ENCODE measurements around the gene MAEA.

Gene MAEA

GRCh38 chr4:1293531-1293941, 3.8 kb downstream of the MAEA start:
- H3K23ac ChIP-seq (ENCODE audit: low read depth, low read length, poor library complexity), result no peak overlapping the region
- H3K9ac ChIP-seq (ENCODE audit: low read depth, low read length, poor library complexity), result no peak overlapping the region
- no peak overlapping the region for H3K4me2 ChIP-seq (ENCODE audit: insufficient read depth, low read length, poor library complexity, severe bottlenecking)
- no peak overlapping the region for H3K18ac ChIP-seq (ENCODE audit: low read length)
- H3K27ac ChIP-seq (replicated peaks; ENCODE audit: low read length), result no peak overlapping the region
- peaks cover 4 to 29% of the 10 kb centered on the region in 2 donors for H3K36me3 ChIP-seq (replicated peaks in 1 of 2; ENCODE audit: control insufficient read depth in 2 of 2, insufficient read depth in 2 of 2, low read length in 2 of 2)
- H3K27me3 ChIP-seq (ENCODE audit: control insufficient read depth in 3 of 3, insufficient read depth in 3 of 3, low read depth in 1 of 3, low read length in 3 of 3), result no peaks in the 10 kb centered on the region
- peaks cover 12 to 15% of the 10 kb centered on the region in 2 donors for H3K4me1 ChIP-seq (ENCODE audit: control insufficient read depth in 2 of 2, insufficient read depth in 1 of 2, low read depth in 1 of 2, low read length in 2 of 2)
- no peak overlapping the region for H2BK5ac ChIP-seq (ENCODE audit: low read length)
- DNase-seq (ENCODE audit: low spot score), result no peak
- H2AK5ac ChIP-seq (ENCODE audit: low read depth, low read length), result no peak overlapping the region
- H2BK120ac ChIP-seq (ENCODE audit: low read depth, low read length), result no peak overlapping the region
- no peak overlapping the region for H3K4ac ChIP-seq (ENCODE audit: low read length)
- no peak overlapping the region for H2BK15ac ChIP-seq (ENCODE audit: low read length)
- H3K14ac ChIP-seq (ENCODE audit: low read length), result no peak overlapping the region
- no peak overlapping the region for H2BK12ac ChIP-seq (ENCODE audit: low read length)
- no peak overlapping the region for H4K8ac ChIP-seq (ENCODE audit: low read depth, low read length)
- WGBS, 2 donors (ENCODE audit: extremely low coverage in 2 of 2, insufficient read length in 2 of 2, insufficient replicate concordance in 1 of 2), result no CpG with 5 or more reads among the region's 4 CpGs
- H3K9me3 ChIP-seq (replicated peaks in 1 of 2; ENCODE audit: control insufficient read depth in 2 of 2, insufficient read depth in 1 of 2, low read depth in 1 of 2, low read length in 2 of 2), result no peaks in the 10 kb centered on the region
- H3K4me3 ChIP-seq (ENCODE audit: low read length in 2 of 2), result no peak overlapping the region
- H3K79me1 ChIP-seq (ENCODE audit: low read depth, low read length), result peaks cover 32% of the 10 kb centered on the region
- no peak overlapping the region for H4K91ac ChIP-seq (ENCODE audit: low read depth, low read length, poor library complexity)
- H2AFZ ChIP-seq (ENCODE audit: low read length), result no peak overlapping the region

GRCh38 chr4:1293991-1294390, 4.3 kb downstream of the MAEA start:
- Histone ChIP-seq H3K9ac (ENCODE audit: low read depth, low read length, poor library complexity) (no peak overlapping the region), H3K4me2 (ENCODE audit: insufficient read depth, low read length, poor library complexity, severe bottlenecking) (no peak overlapping the region), H3K27ac (replicated peaks; ENCODE audit: low read length) (no peak overlapping the region), H2BK15ac (ENCODE audit: low read length) (no peak overlapping the region), H3K14ac (ENCODE audit: low read length) (no peak overlapping the region), H3K27me3 (ENCODE audit: control insufficient read depth in 3 of 3, insufficient read depth in 3 of 3, low read depth in 1 of 3, low read length in 3 of 3) (no peaks in the 10 kb centered on the region), H2AK5ac (ENCODE audit: low read depth, low read length) (no peak overlapping the region), H3K9me3 (replicated peaks in 1 of 2; ENCODE audit: control insufficient read depth in 2 of 2, insufficient read depth in 1 of 2, low read depth in 1 of 2, low read length in 2 of 2) (no peaks in the 10 kb centered on the region), H3K4me3 (ENCODE audit: low read length in 2 of 2) (no peak overlapping the region), H3K79me1 (ENCODE audit: low read depth, low read length) (peaks cover 34% of the 10 kb centered on the region), H2BK120ac (ENCODE audit: low read depth, low read length) (no peak overlapping the region), H2BK5ac (ENCODE audit: low read length) (no peak overlapping the region), H2BK12ac (ENCODE audit: low read length) (no peak overlapping the region), H3K36me3 (replicated peaks in 1 of 2; ENCODE audit: control insufficient read depth in 2 of 2, insufficient read depth in 2 of 2, low read length in 2 of 2) (peaks cover 4 to 33% of the 10 kb centered on the region in 2 donors), H4K91ac (ENCODE audit: low read depth, low read length, poor library complexity) (no peak overlapping the region), H3K23ac (ENCODE audit: low read depth, low read length, poor library complexity) (no peak overlapping the region), H3K4ac (ENCODE audit: low read length) (no peak overlapping the region), H2AFZ (ENCODE audit: low read length) (no peak overlapping the region), H3K18ac (ENCODE audit: low read length) (no peak overlapping the region), H3K4me1 (ENCODE audit: control insufficient read depth in 2 of 2, insufficient read depth in 1 of 2, low read depth in 1 of 2, low read length in 2 of 2) (peaks cover 7 to 15% of the 10 kb centered on the region in 2 donors), H4K8ac (ENCODE audit: low read depth, low read length) (no peak overlapping the region)
- no peak for DNase-seq (ENCODE audit: low spot score)
- WGBS, 2 donors (ENCODE audit: extremely low coverage in 2 of 2, insufficient read length in 2 of 2, insufficient replicate concordance in 1 of 2), result no CpG with 5 or more reads among the region's 15 CpGs

- no peak overlapping the region for H3K4ac ChIP-seq (ENCODE audit: low read length)
- H3K4me1 ChIP-seq (ENCODE audit: control insufficient read depth in 2 of 2, insufficient read depth in 1 of 2, low read depth in 1 of 2, low read length in 2 of 2), result peaks cover 7 to 15% of the 10 kb centered on the region in 2 donors
- peaks cover 7 to 38% of the 10 kb centered on the region in 2 donors for H3K36me3 ChIP-seq (replicated peaks in 1 of 2; ENCODE audit: control insufficient read depth in 2 of 2, insufficient read depth in 2 of 2, low read length in 2 of 2)
- DNase-seq (ENCODE audit: low spot score), result no peak
- no peak overlapping the region for H2AFZ ChIP-seq (ENCODE audit: low read length)
- H3K4me3 ChIP-seq (ENCODE audit: low read length in 2 of 2), result no peak overlapping the region
- no peak overlapping the region for H2AK5ac ChIP-seq (ENCODE audit: low read depth, low read length)
- peak overlapping the region; percentile 23 for H4K8ac ChIP-seq (ENCODE audit: low read depth, low read length)
- no peak overlapping the region for H3K4me2 ChIP-seq (ENCODE audit: insufficient read depth, low read length, poor library complexity, severe bottlenecking)
- no peak overlapping the region for H4K91ac ChIP-seq (ENCODE audit: low read depth, low read length, poor library complexity)
- H3K79me1 ChIP-seq (ENCODE audit: low read depth, low read length), result peaks cover 38% of the 10 kb centered on the region
- H2BK15ac ChIP-seq (ENCODE audit: low read length), result no peak overlapping the region
- WGBS, 2 donors (ENCODE audit: extremely low coverage in 2 of 2, insufficient read length in 2 of 2, insufficient replicate concordance in 1 of 2), result no CpG with 5 or more reads among the region's 14 CpGs
- H3K18ac ChIP-seq (ENCODE audit: low read length), result no peak overlapping the region
- H3K14ac ChIP-seq (ENCODE audit: low read length), result no peak overlapping the region
- H2BK120ac ChIP-seq (ENCODE audit: low read depth, low read length), result no peak overlapping the region
- H3K9ac ChIP-seq (ENCODE audit: low read depth, low read length, poor library complexity), result no peak overlapping the region
- no peak overlapping the region for H3K27ac ChIP-seq (replicated peaks; ENCODE audit: low read length)
- no peak overlapping the region for H3K23ac ChIP-seq (ENCODE audit: low read depth, low read length, poor library complexity)
- H2BK12ac ChIP-seq (ENCODE audit: low read length), result no peak overlapping the region
- no peak overlapping the region for H2BK5ac ChIP-seq (ENCODE audit: low read length)
- H3K9me3 ChIP-seq (replicated peaks in 1 of 2; ENCODE audit: control insufficient read depth in 2 of 2, insufficient read depth in 1 of 2, low read depth in 1 of 2, low read length in 2 of 2), result no peaks in the 10 kb centered on the region
- H3K27me3 ChIP-seq (ENCODE audit: control insufficient read depth in 3 of 3, insufficient read depth in 3 of 3, low read depth in 1 of 3, low read length in 3 of 3), result no peaks in the 10 kb centered on the region
Measured at GRCh38 chr4:1294424-1294823, 4.7 kb downstream of the MAEA start.

DNA sequence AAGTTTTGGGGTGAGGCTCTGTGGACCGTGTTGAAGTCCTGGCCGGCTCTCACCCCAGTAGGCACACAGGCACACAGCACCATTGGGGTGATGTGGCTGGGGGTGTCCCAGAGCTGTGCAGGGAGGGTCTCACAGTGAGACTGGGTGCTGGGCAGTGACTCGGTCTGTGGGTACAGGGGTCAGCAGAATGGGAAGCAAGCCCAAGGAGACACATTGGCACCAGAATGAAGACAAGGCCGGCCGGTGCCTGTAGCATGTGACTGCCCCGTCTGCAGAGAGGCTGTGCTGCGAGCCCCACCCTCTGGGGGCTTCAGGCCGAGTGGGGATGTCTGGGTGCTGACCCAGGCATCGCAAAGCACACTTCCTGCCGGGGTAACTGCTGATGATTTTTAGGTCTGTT, 5.2 kb downstream of the MAEA start:
- no peak overlapping the region for H4K8ac ChIP-seq (ENCODE audit: low read depth, low read length)
- H3K4ac ChIP-seq (ENCODE audit: low read length), result no peak overlapping the region
- H2BK15ac ChIP-seq (ENCODE audit: low read length), result no peak overlapping the region
- no peak overlapping the region for H2BK12ac ChIP-seq (ENCODE audit: low read length)
- H2BK5ac ChIP-seq (ENCODE audit: low read length), result no peak overlapping the region
- H3K79me1 ChIP-seq (ENCODE audit: low read depth, low read length), result peaks cover 41% of the 10 kb centered on the region
- WGBS, 2 donors (ENCODE audit: extremely low coverage in 2 of 2, insufficient read length in 2 of 2, insufficient replicate concordance in 1 of 2), result no CpG with 5 or more reads among the region's 10 CpGs
- no peak overlapping the region for H2AK5ac ChIP-seq (ENCODE audit: low read depth, low read length)
- no peak overlapping the region for H3K27ac ChIP-seq (replicated peaks; ENCODE audit: low read length)
- H3K4me3 ChIP-seq (ENCODE audit: low read length in 2 of 2), result no peak overlapping the region
- no peaks in the 10 kb centered on the region for H3K9me3 ChIP-seq (replicated peaks in 1 of 2; ENCODE audit: control insufficient read depth in 2 of 2, insufficient read depth in 1 of 2, low read depth in 1 of 2, low read length in 2 of 2)
- no peak overlapping the region for H2AFZ ChIP-seq (ENCODE audit: low read length)
- peaks cover 7 to 15% of the 10 kb centered on the region in 2 donors for H3K4me1 ChIP-seq (ENCODE audit: control insufficient read depth in 2 of 2, insufficient read depth in 1 of 2, low read depth in 1 of 2, low read length in 2 of 2)
- H3K23ac ChIP-seq (ENCODE audit: low read depth, low read length, poor library complexity), result no peak overlapping the region
- H2BK120ac ChIP-seq (ENCODE audit: low read depth, low read length), result no peak overlapping the region
- no peak overlapping the region for H3K9ac ChIP-seq (ENCODE audit: low read depth, low read length, poor library complexity)
- H3K36me3 ChIP-seq (replicated peaks in 1 of 2; ENCODE audit: control insufficient read depth in 2 of 2, insufficient read depth in 2 of 2, low read length in 2 of 2), result peaks cover 9 to 42% of the 10 kb centered on the region in 2 donors
- no peaks in the 10 kb centered on the region for H3K27me3 ChIP-seq (ENCODE audit: control insufficient read depth in 3 of 3, insufficient read depth in 3 of 3, low read depth in 1 of 3, low read length in 3 of 3)
- no peak overlapping the region for H3K4me2 ChIP-seq (ENCODE audit: insufficient read depth, low read length, poor library complexity, severe bottlenecking)
- DNase-seq (ENCODE audit: low spot score), result no peak
- no peak overlapping the region for H4K91ac ChIP-seq (ENCODE audit: low read depth, low read length, poor library complexity)
- H3K18ac ChIP-seq (ENCODE audit: low read length), result no peak overlapping the region
- no peak overlapping the region for H3K14ac ChIP-seq (ENCODE audit: low read length)
